GM10248 (cell line): ENCODE results near the gene CHST1.

Source experiments
- CTCF ChIA-PET: fragments of 300-600 bp; sonication (Branson Sonifier 250); formaldehyde crosslinking; extraction: SDS; loops from one replicate; lab custom pipeline; 2021; ENCODE audit warnings: antibody characterized with exemption; lab: Yijun Ruan, JAX
- POLR2A ChIA-PET: fragments of 350-650 bp; sonication (Branson Sonifier 250); formaldehyde crosslinking; extraction: SDS; loops from one replicate; lab custom pipeline; 2020; ENCODE audit warnings: antibody characterized with exemption; lab: Yijun Ruan, JAX
- DNase-seq: peaks from one replicate; pipeline ENCODE4 v3.0.0; 2012; ENCODE audit errors: extremely low spot score
- TF ChIP-seq, protein P1 (sequence below): IDR thresholded peaks from 2 replicates; pipeline ENCODE4 v1.5.1; 2012; ENCODE audit warnings: mild to moderate bottlenecking, low read depth; ENCODE audit errors: extremely low read depth, missing control alignments, control extremely low read depth

CHST1 gene

DNA sequence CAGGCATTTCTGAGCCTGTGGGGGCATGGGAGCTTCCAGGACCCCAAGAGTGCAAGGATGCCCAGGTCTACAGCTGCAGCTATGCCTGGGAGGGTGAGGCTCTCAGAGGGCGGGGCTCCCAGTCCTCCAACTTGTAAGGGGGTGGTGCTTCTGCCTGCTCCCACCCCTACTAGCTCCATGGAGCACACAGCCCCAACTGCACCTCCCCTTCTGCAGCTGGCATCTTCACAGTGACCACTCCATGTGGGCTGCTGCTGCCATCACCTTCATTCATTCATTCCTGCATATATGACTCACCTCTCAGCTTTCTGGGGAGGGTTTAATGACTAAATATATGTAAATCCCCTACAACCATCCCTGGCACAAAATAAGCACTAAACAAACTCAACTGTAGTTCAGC is 43.8 kb downstream of the CHST1 start:
- ChIA-PET CTCF (interaction anchor here (1.0 kb wide), 1 partner anchor 35 kb away, joined by 3 read pairs; no protein-coding TSS in a partner anchor), POLR2A (no interaction called here)
- DNase-seq: no peak
- TF ChIP-seq, protein P1, sequence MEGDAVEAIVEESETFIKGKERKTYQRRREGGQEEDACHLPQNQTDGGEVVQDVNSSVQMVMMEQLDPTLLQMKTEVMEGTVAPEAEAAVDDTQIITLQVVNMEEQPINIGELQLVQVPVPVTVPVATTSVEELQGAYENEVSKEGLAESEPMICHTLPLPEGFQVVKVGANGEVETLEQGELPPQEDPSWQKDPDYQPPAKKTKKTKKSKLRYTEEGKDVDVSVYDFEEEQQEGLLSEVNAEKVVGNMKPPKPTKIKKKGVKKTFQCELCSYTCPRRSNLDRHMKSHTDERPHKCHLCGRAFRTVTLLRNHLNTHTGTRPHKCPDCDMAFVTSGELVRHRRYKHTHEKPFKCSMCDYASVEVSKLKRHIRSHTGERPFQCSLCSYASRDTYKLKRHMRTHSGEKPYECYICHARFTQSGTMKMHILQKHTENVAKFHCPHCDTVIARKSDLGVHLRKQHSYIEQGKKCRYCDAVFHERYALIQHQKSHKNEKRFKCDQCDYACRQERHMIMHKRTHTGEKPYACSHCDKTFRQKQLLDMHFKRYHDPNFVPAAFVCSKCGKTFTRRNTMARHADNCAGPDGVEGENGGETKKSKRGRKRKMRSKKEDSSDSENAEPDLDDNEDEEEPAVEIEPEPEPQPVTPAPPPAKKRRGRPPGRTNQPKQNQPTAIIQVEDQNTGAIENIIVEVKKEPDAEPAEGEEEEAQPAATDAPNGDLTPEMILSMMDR: no peak

DNA sequence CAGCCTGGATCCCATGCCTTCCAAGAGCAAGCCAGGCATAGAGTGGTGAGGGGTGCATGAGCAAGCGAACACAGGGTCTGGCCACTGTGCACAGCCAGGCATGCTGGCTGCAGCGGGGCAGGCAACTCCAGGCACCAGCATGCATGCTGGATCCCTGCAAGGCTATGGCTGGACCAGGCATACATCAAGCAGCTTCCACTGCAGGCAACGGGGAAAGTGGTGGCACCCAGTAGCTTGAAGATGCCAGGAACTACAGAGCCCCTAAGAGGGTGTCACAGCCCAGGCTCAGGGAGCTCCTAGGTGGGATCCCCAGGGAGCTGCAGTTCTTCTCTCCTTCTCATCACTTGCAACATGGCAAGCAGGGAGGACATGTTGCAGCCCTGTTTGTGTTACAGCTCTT is 45.2 kb downstream of the CHST1 start:
- TF ChIP-seq, protein P1: no peak
- DNase-seq: no peak
- CTCF ChIA-PET: interaction anchor here (1.0 kb wide), 1 partner anchor 12 kb away, joined by 3 read pairs; no protein-coding TSS in a partner anchor
- POLR2A ChIA-PET: no interaction called here

GRCh38 chr11:45618897-45619296 is 46.5 kb downstream of the CHST1 start:
- ChIA-PET POLR2A (no interaction called here), CTCF (interaction anchor here (1.8 kb wide), 1 partner anchor 227 kb away, joined by 4 read pairs; no protein-coding TSS in a partner anchor)
- DNase-seq: no peak
- TF ChIP-seq, protein P1: no peak

DNA sequence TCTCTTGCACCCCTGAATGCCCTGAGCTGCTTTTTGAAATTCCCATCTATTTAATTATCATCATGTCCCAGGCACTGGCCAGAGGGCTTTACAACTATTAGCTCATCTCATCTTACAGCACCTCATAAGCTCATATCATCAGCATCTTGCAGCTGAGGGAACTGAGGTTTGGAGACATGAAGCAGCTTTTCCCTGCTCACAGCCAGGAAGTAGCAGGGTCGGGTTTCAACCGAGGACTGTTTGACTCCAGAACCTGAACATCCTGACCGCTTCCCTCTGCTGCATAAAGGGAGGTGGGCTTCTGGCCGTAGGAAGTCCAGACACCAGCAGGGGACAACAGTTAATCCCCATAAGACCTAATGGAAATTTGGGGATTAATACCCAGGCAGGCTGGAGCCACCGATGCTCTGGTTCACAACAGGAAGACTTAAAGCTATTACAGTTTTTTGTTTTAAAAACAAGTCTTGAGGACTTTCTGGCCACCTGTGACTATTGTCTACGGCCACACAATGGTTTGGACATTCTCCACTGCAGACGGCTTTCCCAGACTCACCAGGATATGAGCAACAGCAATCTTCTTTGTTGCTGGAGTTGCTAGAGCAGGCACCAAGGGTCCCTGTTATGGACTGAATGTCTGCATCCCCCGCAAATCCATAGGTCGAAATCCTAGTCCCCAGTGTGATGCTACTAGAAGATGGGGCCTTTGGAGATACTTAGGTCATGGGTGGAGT is 47.4 kb downstream of the CHST1 start:
- POLR2A ChIA-PET: no interaction called here
- CTCF ChIA-PET: interaction anchor here (1.3 to 1.8 kb wide), 4 partner anchors 8 to 226 kb away, joined by 4 to 5 read pairs (median 4); no protein-coding TSS in a partner anchor
- DNase-seq: no peak
- TF ChIP-seq, protein P1: no peak

DNA sequence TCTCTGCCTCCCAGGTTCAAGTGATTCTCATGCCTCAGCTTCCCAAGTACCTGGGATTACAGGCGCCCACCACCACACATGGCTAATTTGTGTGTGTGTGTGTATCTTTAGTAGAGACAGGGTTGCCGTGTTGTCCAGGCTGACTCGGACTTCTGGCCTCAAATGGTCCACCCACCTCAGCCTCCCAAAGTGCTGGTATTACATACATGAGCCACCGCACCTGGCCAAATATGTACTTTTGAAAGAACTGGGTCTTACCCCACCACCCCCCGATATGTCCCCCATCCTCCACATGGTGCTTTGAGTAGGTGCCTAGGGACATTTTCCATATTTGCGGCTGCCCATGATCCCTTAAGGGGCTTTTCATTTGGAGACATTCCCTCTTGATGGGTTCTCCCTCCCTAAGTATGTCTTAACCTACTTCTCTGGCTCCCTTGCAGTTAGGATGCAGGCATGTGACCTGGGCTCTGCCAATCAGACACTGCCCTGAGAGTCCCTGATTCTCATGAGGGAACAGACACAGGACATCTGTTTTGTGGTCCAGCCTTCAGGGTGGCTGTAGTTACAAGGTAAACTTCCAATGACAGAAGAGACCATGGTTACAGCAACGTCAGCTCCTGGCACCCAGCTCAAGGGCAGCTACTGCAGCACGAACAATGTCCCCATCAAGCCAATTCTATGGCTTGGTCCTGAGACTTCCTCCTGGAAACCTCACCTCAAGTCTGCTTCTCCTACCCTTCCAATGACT is 48.4 kb downstream of the CHST1 start:
- POLR2A ChIA-PET: no interaction called here
- CTCF ChIA-PET: interaction anchor here (1.3 to 1.5 kb wide), 3 partner anchors 8 to 38 kb away, joined by 4 to 5 read pairs (median 4); no protein-coding TSS in a partner anchor
- TF ChIP-seq, protein P1: no peak
- no peak for DNase-seq

- TF ChIP-seq, protein P1: no peak
- CTCF ChIA-PET: interaction anchor here (1.3 kb wide), 1 partner anchor 10 kb away, joined by 4 read pairs; no protein-coding TSS in a partner anchor
- no peak for DNase-seq
- POLR2A ChIA-PET: no interaction called here
Observed at GRCh38 chr11:45615182-45615792, 50.1 kb downstream of the CHST1 start.
